ENCODE results near the gene PRM3. TPM values are rescaled to one million over a fixed set of nuclear protein-coding genes. Genes with fewer than 3 reads are reported as not detected.

Gene PRM3
- total RNA-seq (2021; fragmentation: NEBNext Ultra II Directional; extraction: Animal tissue kit (Norgen Biotek cat#: 25700)) = not detected in 2 replicates
- polyA plus RNA-seq (2011; rRNA removed) = not detected in 2 replicates
- polyA plus RNA-seq (2011; cell fraction: cytosol; rRNA removed) = not detected
- polyA plus RNA-seq (2011; cell fraction: nucleus; rRNA removed) = not detected
- polyA plus RNA-seq (2012, experiment 1 of 2) = not detected in 4 replicates
- not detected for polyA plus RNA-seq (2012, experiment 2 of 2)
- not detected for polyA plus RNA-seq (2013, experiment 1 of 2)
- polyA plus RNA-seq (2013, experiment 2 of 2) = not detected
- polyA minus RNA-seq (2011; rRNA and poly(A)+ RNA removed) = not detected in 2 replicates
- not detected for polyA minus RNA-seq (2011; cell fraction: cytosol; rRNA and poly(A)+ RNA removed)
- not detected for polyA minus RNA-seq (2011; cell fraction: nucleus; rRNA and poly(A)+ RNA removed)
- long read RNA-seq, experiment 1 = 0 reads
- long read RNA-seq, experiment 2 = 0 reads

DNA sequence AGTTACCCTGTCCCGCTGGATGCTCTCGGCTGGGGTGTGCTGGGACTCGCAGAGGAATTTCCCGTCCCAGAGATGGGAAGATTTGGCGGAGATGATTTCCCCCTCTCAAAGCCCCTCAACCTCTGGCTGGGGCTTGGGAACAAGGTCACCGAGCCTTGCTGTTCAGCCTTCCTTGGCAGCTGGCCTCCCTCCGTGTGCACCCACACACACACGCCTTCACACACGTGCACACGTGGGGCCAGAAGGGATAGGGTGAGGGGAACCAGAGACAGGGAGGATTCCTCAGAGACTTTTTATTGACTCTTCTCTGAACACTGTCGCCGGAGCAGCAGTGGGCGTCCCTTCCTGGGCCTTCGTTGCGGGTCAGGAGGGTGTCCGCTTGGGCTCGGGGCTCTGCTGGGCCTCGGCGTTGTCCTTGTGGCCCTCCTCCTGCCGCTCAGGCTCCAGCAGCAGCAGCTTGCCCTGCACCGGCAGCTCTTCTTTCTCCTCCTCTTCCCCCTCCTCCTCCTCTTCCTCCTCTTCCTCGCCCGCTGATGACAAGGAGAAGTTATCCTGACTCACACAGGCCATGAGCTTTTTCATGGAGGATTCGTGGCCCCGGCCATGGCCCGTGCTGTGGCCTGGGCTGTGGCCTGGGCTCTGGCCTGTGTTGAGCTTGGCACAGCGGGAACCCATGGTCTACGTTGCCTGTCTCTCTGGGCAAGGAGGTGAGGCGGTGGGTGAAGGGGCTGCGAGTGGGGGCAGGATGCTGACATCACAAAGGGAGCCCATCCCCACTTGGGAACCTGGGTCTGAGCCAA is at the start of gene PRM3:
PRM3 (minus strand) TSS at position 709 of the 800 bp plus-strand sequence; CDS start at position 675, 34 bp downstream.
- FAIRE-seq (no peak), DNase-seq (ENCODE audit: low read depth in 1 of 2, low spot score in 2 of 2) (no peak)
- Histone ChIP-seq H4K91ac (replicated peaks; ENCODE audit: insufficient read length, low read length) (peak within 1 kb of the TSS; percentile 70), H3K23me2 (ENCODE audit: low read depth, low read length) (no peaks in the 10 kb centered on the region; the same call in 1 of the 2 replicates), H2BK12ac (ENCODE audit: low read depth, low read length) (peak within 1 kb of the TSS; percentile 90; the same call in 1 of the 2 replicates), H3K36me3 (ENCODE audit: control insufficient read depth in 2 of 4, insufficient read depth in 4 of 4, low read length in 3 of 4) (no peaks in the 10 kb centered on the region), H3K27me3 (replicated peaks in 1 of 4; ENCODE audit: control insufficient read depth in 3 of 4, extremely low read depth in 1 of 4, insufficient read depth in 3 of 4, low read length in 3 of 4) (no peaks in the 10 kb centered on the region), H3K4me1 (replicated peaks in 1 of 4; ENCODE audit: control insufficient read depth in 3 of 4, insufficient read depth in 4 of 4, low read length in 3 of 4) (peaks cover 0 to 5% (median 0%) of the 10 kb centered on the region in 4 experiments; a peak in 2 of 7 replicates), H2BK5ac (ENCODE audit: low read depth, low read length) (peak within 1 kb of the TSS; percentile 52; the same call in 1 of the 2 replicates), H2AK5ac (ENCODE audit: low read depth, low read length) (peak within 1 kb of the TSS; percentile 8; the same call in 1 of the 2 replicates), H2BK15ac (ENCODE audit: low read length) (peak within 1 kb of the TSS; percentile 99; the same call in 1 of the 2 replicates), H2BK20ac (ENCODE audit: low read length) (peak within 1 kb of the TSS; percentile 80; the same call in 1 of the 2 replicates), H3K56ac (replicated peaks; ENCODE audit: insufficient read length, low read depth, low read length) (no peak within 1 kb of the TSS), H3K27ac (ENCODE audit: low read depth, low read length) (no peak within 1 kb of the TSS), H2AFZ (ENCODE audit: low read length) (peak within 1 kb of the TSS; percentile 65), H4K20me1 (replicated peaks in 1 of 2; ENCODE audit: control insufficient read depth in 1 of 2, insufficient read depth in 2 of 2, low read length in 2 of 2) (no peaks in the 10 kb centered on the region), H3K79me2 (ENCODE audit: control insufficient read depth in 1 of 2, insufficient read depth in 2 of 2, low read length in 2 of 2) (no peaks in the 10 kb centered on the region), H4K5ac (ENCODE audit: insufficient read length, low read depth, low read length) (no peak within 1 kb of the TSS), H4K8ac (ENCODE audit: extremely low read depth, insufficient read depth, low read length) (peak within 1 kb of the TSS; percentile 41; the same call in 1 of the 2 replicates), H3K4ac (replicated peaks; ENCODE audit: insufficient read length, low read depth, low read length) (no peak within 1 kb of the TSS), H3K4me2 (ENCODE audit: insufficient read depth in 1 of 2, low read depth in 2 of 2, low read length in 2 of 2) (no peak within 1 kb of the TSS), H3K18ac (ENCODE audit: extremely low read depth, low read length) (peak within 1 kb of the TSS; percentile 19), H3K4me3 (ENCODE audit: extremely low read depth in 1 of 4, insufficient read depth in 2 of 4, low read depth in 3 of 4, low read length in 4 of 4) (no peak within 1 kb of the TSS), H3K9me3 (ENCODE audit: insufficient read depth in 2 of 2, low read depth in 1 of 2, low read length in 1 of 2) (no peaks in the 10 kb centered on the region), H2BK120ac (replicated peaks; ENCODE audit: low read depth, low read length) (no peak within 1 kb of the TSS), H3K14ac (ENCODE audit: insufficient read length) (no peak within 1 kb of the TSS), H3K9ac (replicated peaks in 1 of 4; ENCODE audit: extremely low read depth in 1 of 4, low read depth in 3 of 4, low read length in 3 of 4) (no peak within 1 kb of the TSS), H3K23ac (ENCODE audit: insufficient read length) (no peak within 1 kb of the TSS), H3K79me1 (ENCODE audit: low read depth, low read length) (no peaks in the 10 kb centered on the region)
- TF ChIP-seq CBX5 (IDR thresholded peaks at IDR 0.05; ENCODE audit: low read depth, low read length) (no peak), TAF7 (optimal IDR thresholded peaks at IDR 0.05; ENCODE audit: borderline replicate concordance, low read depth, low read length) (no peak), GABPA (IDR thresholded peaks at IDR 0.05; ENCODE audit: borderline replicate concordance, insufficient read depth, low read length) (no peak), RXRA (IDR thresholded peaks at IDR 0.05; ENCODE audit: insufficient read depth, low read depth, low read length) (no peak), FOSL1 (IDR thresholded peaks at IDR 0.05; ENCODE audit: insufficient read depth, low read depth, low read length) (no peak), SRF (IDR thresholded peaks at IDR 0.05; ENCODE audit: low read depth, low read length) (no peak)
- TF ChIP-seq, protein P1, sequence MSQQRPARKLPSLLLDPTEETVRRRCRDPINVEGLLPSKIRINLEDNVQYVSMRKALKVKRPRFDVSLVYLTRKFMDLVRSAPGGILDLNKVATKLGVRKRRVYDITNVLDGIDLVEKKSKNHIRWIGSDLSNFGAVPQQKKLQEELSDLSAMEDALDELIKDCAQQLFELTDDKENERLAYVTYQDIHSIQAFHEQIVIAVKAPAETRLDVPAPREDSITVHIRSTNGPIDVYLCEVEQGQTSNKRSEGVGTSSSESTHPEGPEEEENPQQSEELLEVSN (IDR thresholded peaks at IDR 0.05) = no peak
- ChIA-PET CTCF (ENCODE audit: partially characterized antibody) (interaction anchor here (0.6 to 8.1 kb wide), 12 partner anchors 10 to 185 kb away, joined by 3 to 79 read pairs (median 4); partner anchors contain the start of gene SOCS1), POLR2A (ENCODE audit: partially characterized antibody) (interaction anchor here (0.6 to 2.7 kb wide), 8 partner anchors 11 to 80 kb away, joined by 3 to 11 read pairs (median 4); partner anchors contain the start of gene SOCS1)
- 91% methylated on average over 26 of the region's 30 CpGs; no CpG with 5 or more reads in 1 of the 2 experiments for WGBS, 2 experiments (ENCODE audit: extremely low coverage in 1 of 2, insufficient coverage in 1 of 2, insufficient read length in 1 of 2, insufficient replicate concordance in 2 of 2, low coverage in 1 of 2, low lambda C conversion rate in 2 of 2, missing lambda C conversion rate in 1 of 2)
